ENCODE data around the gene MYO9A. TPM values are rescaled to one million over a fixed set of nuclear protein-coding genes. Genes with fewer than 3 reads are reported as not detected.
"Not testable (repeated sequence)": the region's sequence is repeated elsewhere in the genome, so short reads cannot be mapped to it uniquely, and the experiment has no call there.

The MYO9A gene
- total RNA-seq, 1 donor, result 18.3 TPM

DNA sequence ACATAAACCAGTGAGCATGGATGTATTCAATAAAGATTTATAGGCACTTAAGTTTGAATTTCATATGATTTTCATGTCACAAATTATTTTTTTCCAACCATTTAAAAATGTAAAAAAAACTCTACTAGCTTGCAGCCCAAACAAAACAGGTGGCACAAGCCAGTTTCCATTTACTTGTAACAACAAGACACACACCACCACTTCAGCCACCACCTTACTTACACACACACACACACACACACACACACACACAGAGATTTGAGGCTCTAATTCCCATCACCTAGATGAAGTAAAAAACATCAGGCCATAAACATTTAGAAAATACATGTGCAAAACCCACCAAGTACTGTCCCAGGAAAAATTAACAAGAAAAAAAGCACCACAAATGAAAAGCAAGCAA lies 25.3 kb downstream of the MYO9A start:
- no peak for DNase-seq (ENCODE audit: low read depth in 2 of 3, low spot score in 2 of 3)

DNA sequence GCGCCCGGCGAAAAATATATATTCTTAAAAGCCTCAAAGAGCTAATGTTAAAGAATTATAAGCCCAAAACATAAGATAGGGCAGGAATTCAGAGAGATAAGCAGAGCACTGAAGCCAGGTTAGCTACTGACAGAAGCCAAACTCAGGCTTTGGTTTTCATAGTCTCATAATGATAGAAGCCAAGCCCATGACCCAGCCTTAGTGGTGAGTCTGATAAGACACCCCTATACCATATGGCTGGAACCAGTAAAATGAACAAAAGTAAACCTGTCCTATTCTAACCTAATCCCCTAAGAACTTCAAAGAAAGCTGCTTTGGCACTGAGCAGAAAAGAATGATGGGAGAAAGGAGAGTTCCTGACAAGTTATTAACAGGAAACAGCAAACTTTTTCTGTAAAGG lies 25.9 kb downstream of the MYO9A start:
- DNase-seq (ENCODE audit: low read depth in 2 of 3, low spot score in 2 of 3), result no peak

- DNase-seq (ENCODE audit: low read depth in 2 of 3, low spot score in 2 of 3), result no peak
These were observed 30.9 kb downstream of the MYO9A start for GRCh38 chr15:72086920-72087648.

GRCh38 chr15:72086010-72086697 lies 31.8 kb downstream of the MYO9A start:
- DNase-seq (ENCODE audit: low read depth in 2 of 3, low spot score in 2 of 3), result no peak

DNA sequence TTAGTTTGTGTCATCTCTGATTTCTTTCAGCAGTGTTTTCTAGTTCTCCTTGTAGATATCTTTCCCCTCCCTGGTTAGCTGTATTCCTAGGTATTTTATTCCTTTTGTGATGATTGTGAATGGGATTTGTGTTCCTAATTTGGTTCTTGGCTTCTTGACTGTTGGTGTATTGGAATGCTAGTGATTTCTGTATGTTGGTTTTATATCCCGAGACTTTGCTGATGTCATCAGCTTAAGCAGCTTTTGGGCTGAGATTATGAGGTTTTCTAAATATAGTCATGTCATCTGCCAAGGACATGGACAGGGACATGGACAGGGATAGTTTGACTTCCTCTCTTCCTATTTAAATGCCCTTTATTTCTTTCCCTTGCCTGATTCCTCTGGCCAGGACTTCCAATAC lies 35.8 kb downstream of the MYO9A start:
- DNase-seq (ENCODE audit: low read depth in 2 of 3, low spot score in 2 of 3), result no peak

- DNase-seq (ENCODE audit: low read depth in 2 of 3, low spot score in 2 of 3), result no peak
These were observed 39.1 kb downstream of the MYO9A start for GRCh38 chr15:72078887-72079286.

- no peak for DNase-seq (ENCODE audit: low read depth in 2 of 3, low spot score in 2 of 3)
These were observed 40.0 kb downstream of the MYO9A start for GRCh38 chr15:72077950-72078349.

- no peak for DNase-seq (ENCODE audit: low read depth in 2 of 3, low spot score in 2 of 3)
These were observed 43.5 kb downstream of the MYO9A start for GRCh38 chr15:72074335-72075060.

- DNase-seq (ENCODE audit: low read depth in 2 of 3, low spot score in 2 of 3), result not testable (repeated sequence)
These were observed 46.5 kb downstream of the MYO9A start for GRCh38 chr15:72071448-72071825.

DNA sequence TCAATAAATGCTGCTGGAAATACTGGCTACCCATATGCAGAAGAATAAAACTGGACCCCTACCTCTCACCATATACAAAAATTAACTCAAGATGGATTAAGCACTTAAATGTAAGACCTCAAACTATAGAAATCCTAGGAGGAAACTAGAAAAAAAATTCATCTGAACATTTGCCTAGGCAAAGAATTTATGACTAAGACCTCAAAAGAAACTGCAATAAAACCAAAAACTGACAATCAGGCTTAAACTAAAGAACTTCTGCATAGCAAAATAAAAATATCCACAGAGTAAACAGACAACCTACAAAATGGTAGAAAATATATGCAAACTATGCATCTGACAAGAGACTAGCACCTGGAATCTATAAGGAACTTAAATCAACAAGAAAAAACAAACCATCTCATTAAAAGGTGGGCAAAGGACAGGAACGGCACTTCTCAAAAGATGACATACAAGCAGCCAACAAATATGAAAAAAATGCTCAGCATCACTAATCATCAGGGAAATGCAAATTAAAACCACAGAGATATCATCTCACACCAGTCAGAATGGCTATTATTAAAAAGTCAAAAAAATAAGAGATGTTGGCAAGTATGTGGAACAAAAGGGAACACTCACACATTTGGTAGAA lies 47.0 kb downstream of the MYO9A start:
- DNase-seq (ENCODE audit: low read depth in 2 of 3, low spot score in 2 of 3), result no peak

GRCh38 chr15:72068856-72069255 lies 49.1 kb downstream of the MYO9A start:
- DNase-seq (ENCODE audit: low read depth in 2 of 3, low spot score in 2 of 3), result no peak

GRCh38 chr15:72065801-72066200 lies 52.1 kb downstream of the MYO9A start:
- no peak for DNase-seq (ENCODE audit: low read depth in 2 of 3, low spot score in 2 of 3)

DNA sequence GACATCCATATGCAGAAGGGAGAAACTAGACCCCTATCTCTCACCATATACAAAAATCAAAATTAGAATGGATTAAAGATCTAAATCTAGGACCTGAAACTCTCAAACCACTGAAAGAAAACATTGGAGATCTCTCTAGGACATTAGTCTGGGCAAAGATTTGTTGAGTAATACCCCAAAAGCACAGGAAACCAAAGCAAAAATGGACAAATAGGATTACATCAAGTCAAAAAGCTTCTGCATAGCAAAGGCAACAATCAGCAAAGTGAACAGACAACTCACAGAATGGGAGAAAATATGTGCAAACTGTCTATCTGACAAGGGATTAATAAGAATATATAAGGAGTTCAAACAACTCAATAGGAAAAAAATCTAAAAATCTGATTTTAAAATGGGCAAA lies 54.8 kb downstream of the MYO9A start:
- DNase-seq (ENCODE audit: low read depth in 2 of 3, low spot score in 2 of 3), result no peak

GRCh38 chr15:72062319-72062718 lies 55.6 kb downstream of the MYO9A start:
- no peak for DNase-seq (ENCODE audit: low read depth in 2 of 3, low spot score in 2 of 3)

DNA sequence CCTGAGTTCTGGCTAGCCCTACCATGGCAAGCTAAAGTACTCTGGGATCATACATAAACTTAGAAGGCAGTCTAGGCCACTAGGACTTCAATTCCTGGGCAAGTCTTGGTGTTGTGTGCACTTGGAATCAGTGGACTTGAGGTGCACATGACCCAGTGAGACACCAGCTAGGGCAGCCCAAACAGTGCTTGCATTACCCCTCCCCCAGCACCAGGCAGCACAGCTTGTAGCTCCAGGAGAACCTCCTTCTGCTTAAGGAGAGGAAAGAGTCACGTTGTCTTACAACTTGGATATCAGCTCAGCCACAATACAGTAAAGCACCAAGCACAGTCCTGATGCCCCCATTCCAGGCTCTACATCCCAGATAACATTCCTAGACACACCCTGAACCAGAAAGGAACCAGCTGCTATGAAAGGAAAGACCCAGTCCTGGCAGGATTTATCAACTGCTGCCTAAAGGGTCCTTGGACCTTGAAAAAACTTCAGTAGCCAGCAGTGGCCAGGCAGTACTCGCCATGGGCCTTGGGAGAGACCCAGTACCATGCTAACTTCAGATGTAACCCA lies 57.2 kb downstream of the MYO9A start:
- no peak for DNase-seq (ENCODE audit: low read depth in 2 of 3, low spot score in 2 of 3)

- DNase-seq (ENCODE audit: low read depth in 2 of 3, low spot score in 2 of 3), result no peak
These were observed 59.4 kb downstream of the MYO9A start for GRCh38 chr15:72058585-72058984.

- DNase-seq (ENCODE audit: low read depth in 2 of 3, low spot score in 2 of 3), result no peak
These were observed 60.3 kb downstream of the MYO9A start for GRCh38 chr15:72057548-72058091.

DNA sequence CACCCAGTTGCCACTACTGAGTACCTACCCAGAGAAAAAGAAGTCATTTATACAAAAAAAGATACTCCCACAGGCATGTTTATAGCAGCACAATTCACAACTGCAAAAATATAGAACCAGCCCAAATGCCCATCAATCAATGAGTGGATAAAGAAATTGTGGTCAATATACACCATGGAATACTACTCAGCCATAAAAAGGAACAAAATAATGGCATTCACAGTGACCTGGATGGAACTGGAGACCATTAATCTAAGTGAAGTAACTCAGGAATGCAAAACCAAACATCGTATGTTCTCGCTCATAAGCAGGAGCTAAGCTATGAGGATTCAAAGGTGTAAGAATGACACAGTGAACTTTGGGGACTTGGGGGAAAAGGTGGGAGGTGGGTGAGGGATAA lies 61.7 kb downstream of the MYO9A start:
- DNase-seq (ENCODE audit: low read depth in 2 of 3, low spot score in 2 of 3), result not testable (repeated sequence)

GRCh38 chr15:72053297-72053696 lies 64.7 kb downstream of the MYO9A start:
- not testable (repeated sequence) for DNase-seq (ENCODE audit: low read depth in 2 of 3, low spot score in 2 of 3)

GRCh38 chr15:72050700-72051099 lies 67.2 kb downstream of the MYO9A start:
- no peak for DNase-seq (ENCODE audit: low read depth in 2 of 3, low spot score in 2 of 3)

DNA sequence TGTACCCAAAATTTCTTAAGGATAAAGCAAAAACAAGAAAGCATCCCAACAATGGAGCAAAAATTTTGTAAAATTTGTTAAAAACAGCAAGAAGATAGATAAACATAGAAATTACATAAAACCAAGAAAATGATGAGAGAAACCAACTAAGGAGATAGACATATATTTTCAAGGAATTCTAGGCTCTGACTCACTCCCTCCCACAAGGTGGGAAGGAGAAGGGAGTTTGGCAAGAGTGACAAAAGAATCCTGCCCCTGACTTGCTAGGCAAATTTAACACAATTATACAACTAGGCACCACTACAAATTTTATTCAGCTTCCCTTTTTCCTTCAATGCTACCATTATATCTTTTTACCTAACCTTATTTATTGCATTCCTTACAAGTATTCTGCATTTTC lies 70.9 kb downstream of the MYO9A start:
- DNase-seq (ENCODE audit: low read depth in 2 of 3, low spot score in 2 of 3), result no peak
